Stimulated activated CD4-positive, alpha-beta T cell treated with anti-CD3 and anti-CD28 coated beads, Interleukin-1b, Interleukin-23, amount 100 ng/mL, for 4 hours (primary cell): ENCODE data around the gene CHST15.
"Not testable (repeated sequence)": the region's sequence is repeated elsewhere in the genome, so short reads cannot be mapped to it uniquely, and the experiment has no call there.

Source experiments
- DNase-seq, 2 donors: peaks; one replicate each; pipeline ENCODE4 v3.0.0-alpha.2; 2020; ENCODE audit warnings: low read depth in 2 of 2

CHST15 gene

GRCh38 chr10:124044143-124044862 lies 49.1 kb downstream of the CHST15 start:
- DNase-seq: no peak

GRCh38 chr10:124043310-124044142 lies 49.9 kb downstream of the CHST15 start:
- no peak for DNase-seq

GRCh38 chr10:124042656-124043309 lies 50.6 kb downstream of the CHST15 start:
- DNase-seq: no peak

- DNase-seq: no peak
These were observed 51.5 kb downstream of the CHST15 start for GRCh38 chr10:124041675-124042445.

- DNase-seq: no peak
These were observed 52.8 kb downstream of the CHST15 start for GRCh38 chr10:124040451-124041188.

- DNase-seq: no peak
These were observed 53.9 kb downstream of the CHST15 start for GRCh38 chr10:124039483-124040013.

GRCh38 chr10:124037784-124038183 lies 55.6 kb downstream of the CHST15 start:
- no peak for DNase-seq

GRCh38 chr10:124037286-124037685 lies 56.1 kb downstream of the CHST15 start:
- DNase-seq: no peak

- DNase-seq: no peak
These were observed 56.7 kb downstream of the CHST15 start for GRCh38 chr10:124036746-124037145.

GRCh38 chr10:124035928-124036558 lies 57.4 kb downstream of the CHST15 start:
- no peak for DNase-seq

GRCh38 chr10:124035306-124035927 lies 58.0 kb downstream of the CHST15 start:
- no peak for DNase-seq

- not testable (repeated sequence) for DNase-seq
These were observed 58.7 kb downstream of the CHST15 start for GRCh38 chr10:124034576-124035305.

- DNase-seq: no peak
These were observed 59.5 kb downstream of the CHST15 start for GRCh38 chr10:124033887-124034218.

- DNase-seq: no peak
These were observed 60.2 kb downstream of the CHST15 start for GRCh38 chr10:124032971-124033886.

GRCh38 chr10:124032087-124032935 lies 61.1 kb downstream of the CHST15 start:
- no peak for DNase-seq

GRCh38 chr10:124030492-124031110 lies 62.8 kb downstream of the CHST15 start:
- DNase-seq: no peak

- DNase-seq: no peak
These were observed 63.3 kb downstream of the CHST15 start for GRCh38 chr10:124030061-124030460.
